SK-N-MC (cell line): ENCODE measurements around the gene WDR83.

Experiments used
- DNase-seq: peaks from one replicate; pipeline ENCODE4 v3.0.0-alpha.2; 2011; ENCODE audit warnings: low read depth, low spot score
- H3K27ac ChIP-seq: fragments of 200-600 bp; sonication (generic); 2 replicates; pipeline ENCODE4 v1.5.1; 2016; ENCODE audit warnings: mixed run types
- H3K36me3 ChIP-seq: fragments of 200-600 bp; sonication (generic); 2 replicates; pipeline ENCODE4 v1.6.1; 2017; ENCODE audit warnings: antibody characterized with exemption, low read length, mixed read lengths; ENCODE audit not compliant: insufficient read depth
- H3K4me3 ChIP-seq: fragments of 200-600 bp; sonication (generic); 2 replicates; pipeline ENCODE4 v1.5.1; 2016
- H3K9ac ChIP-seq: fragments of 200-600 bp; sonication (generic); 2 replicates; pipeline ENCODE4 v1.8.0; 2017; ENCODE audit warnings: mixed run types, mixed read lengths; ENCODE audit not compliant: insufficient read length
- H3K9me3 ChIP-seq: fragments of 200-600 bp; sonication (generic); 2 replicates; pipeline ENCODE4 v1.6.1; 2017; ENCODE audit warnings: low read depth, mild to moderate bottlenecking, antibody characterized with exemption, low read length, moderate library complexity, mixed read lengths
- EZH2 ChIP-seq: fragments of 200-600 bp; sonication (generic); IDR thresholded peaks from one replicate; pipeline ENCODE4 v1.6.1; 2017; ENCODE audit warnings: antibody characterized with exemption
- FOXP2 ChIP-seq: optimal IDR thresholded peaks from 2 replicates; pipeline ENCODE3; 2011; ENCODE audit warnings: mild to moderate bottlenecking, moderate library complexity; ENCODE audit not compliant: insufficient read depth; ENCODE audit errors: extremely low read length, control extremely low read depth
- POLR2AphosphoS5 ChIP-seq: IDR thresholded peaks from 2 replicates; pipeline ENCODE4 v1.6.1; 2012; ENCODE audit warnings: mild to moderate bottlenecking, low read depth, low read length, borderline replicate concordance

WDR83 gene

DNA sequence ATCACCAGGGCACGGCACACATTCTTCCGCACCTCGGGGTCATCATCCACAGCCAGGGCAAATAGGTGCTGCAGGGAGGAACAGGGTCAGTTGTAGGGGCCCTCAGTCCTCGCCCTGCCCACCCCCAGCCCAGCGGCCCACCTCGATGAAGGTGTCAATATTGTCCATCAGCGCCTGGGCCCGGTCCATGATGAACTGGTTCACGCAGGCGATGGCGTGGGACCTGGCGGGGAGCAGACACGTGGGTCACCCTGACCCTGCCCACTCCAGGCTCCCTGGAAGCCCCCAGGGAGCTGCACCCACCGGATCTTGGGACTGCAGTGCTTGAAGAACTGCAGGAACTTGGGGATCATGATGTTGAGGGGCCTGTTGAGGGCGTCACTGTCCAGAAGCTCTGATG, 48.5 kb downstream of the WDR83 start:
- DNase-seq, result no peak
- no peak for TF ChIP-seq FOXP2
- TF ChIP-seq EZH2, result no peak
- TF ChIP-seq POLR2AphosphoS5, result no peak
- H3K27ac ChIP-seq, result no peak overlapping the region
- peaks cover 85% of the 10 kb centered on the region for H3K36me3 ChIP-seq
- no peak overlapping the region for H3K9ac ChIP-seq
- no peak overlapping the region for H3K4me3 ChIP-seq
- no peaks in the 10 kb centered on the region for H3K9me3 ChIP-seq

- Histone ChIP-seq H3K9ac (no peak overlapping the region), H3K27ac (no peak overlapping the region), H3K9me3 (no peaks in the 10 kb centered on the region), H3K4me3 (no peak overlapping the region), H3K36me3 (peaks cover 86% of the 10 kb centered on the region)
- TF ChIP-seq EZH2 (no peak), POLR2AphosphoS5 (no peak), FOXP2 (no peak)
- DNase-seq, result no peak
Measured at GRCh38 chr19:12715929-12716328, 49.3 kb downstream of the WDR83 start.

DNA sequence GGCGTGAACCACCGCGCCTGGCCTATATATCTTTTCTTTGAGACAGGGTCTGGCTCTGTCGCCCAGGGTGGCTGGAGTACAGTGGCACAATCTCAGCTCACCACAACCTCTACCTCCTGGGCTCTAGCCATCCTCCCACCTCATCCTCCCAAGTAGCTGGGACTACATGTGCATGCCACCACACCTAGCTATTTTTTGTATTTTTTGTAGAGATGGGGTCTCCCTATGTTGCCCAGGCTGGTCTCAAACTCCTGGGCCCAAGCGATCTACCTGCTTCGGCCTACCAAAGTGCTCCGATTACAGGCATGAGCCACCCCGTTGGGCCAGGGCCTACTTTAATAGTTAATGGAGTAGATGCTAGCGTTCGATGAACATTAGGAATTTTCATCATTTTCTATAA, 53.7 kb downstream of the WDR83 start:
- H3K9ac ChIP-seq, result no peak overlapping the region
- H3K27ac ChIP-seq, result no peak overlapping the region
- no peaks in the 10 kb centered on the region for H3K9me3 ChIP-seq
- H3K4me3 ChIP-seq, result peak overlapping the region; percentile 97
- DNase-seq, result no peak
- TF ChIP-seq EZH2 (no peak), POLR2AphosphoS5 (no peak), FOXP2 (no peak)
- H3K36me3 ChIP-seq, result peaks cover 52% of the 10 kb centered on the region

GRCh38 chr19:12720851-12721655, 54.4 kb downstream of the WDR83 start:
- DNase-seq, result no peak
- peak overlapping the region; percentile 92 for H3K27ac ChIP-seq
- H3K36me3 ChIP-seq, result peaks cover 44% of the 10 kb centered on the region
- peak overlapping the region; percentile 97 for H3K4me3 ChIP-seq
- no peaks in the 10 kb centered on the region for H3K9me3 ChIP-seq
- TF ChIP-seq POLR2AphosphoS5 (no peak), FOXP2 (no peak), EZH2 (no peak)
- peak overlapping the region; percentile 100 for H3K9ac ChIP-seq

GRCh38 chr19:12721656-12722565, 55.3 kb downstream of the WDR83 start:
- Histone ChIP-seq H3K36me3 (peaks cover 35% of the 10 kb centered on the region), H3K4me3 (peak overlapping the region; percentile 97), H3K27ac (peak overlapping the region; percentile 92), H3K9me3 (no peaks in the 10 kb centered on the region), H3K9ac (peak overlapping the region; percentile 100)
- TF ChIP-seq FOXP2 (no peak), POLR2AphosphoS5 (peak; percentile 48; the same call in 1 of the 2 replicates)
- DNase-seq, result no peak

DNA sequence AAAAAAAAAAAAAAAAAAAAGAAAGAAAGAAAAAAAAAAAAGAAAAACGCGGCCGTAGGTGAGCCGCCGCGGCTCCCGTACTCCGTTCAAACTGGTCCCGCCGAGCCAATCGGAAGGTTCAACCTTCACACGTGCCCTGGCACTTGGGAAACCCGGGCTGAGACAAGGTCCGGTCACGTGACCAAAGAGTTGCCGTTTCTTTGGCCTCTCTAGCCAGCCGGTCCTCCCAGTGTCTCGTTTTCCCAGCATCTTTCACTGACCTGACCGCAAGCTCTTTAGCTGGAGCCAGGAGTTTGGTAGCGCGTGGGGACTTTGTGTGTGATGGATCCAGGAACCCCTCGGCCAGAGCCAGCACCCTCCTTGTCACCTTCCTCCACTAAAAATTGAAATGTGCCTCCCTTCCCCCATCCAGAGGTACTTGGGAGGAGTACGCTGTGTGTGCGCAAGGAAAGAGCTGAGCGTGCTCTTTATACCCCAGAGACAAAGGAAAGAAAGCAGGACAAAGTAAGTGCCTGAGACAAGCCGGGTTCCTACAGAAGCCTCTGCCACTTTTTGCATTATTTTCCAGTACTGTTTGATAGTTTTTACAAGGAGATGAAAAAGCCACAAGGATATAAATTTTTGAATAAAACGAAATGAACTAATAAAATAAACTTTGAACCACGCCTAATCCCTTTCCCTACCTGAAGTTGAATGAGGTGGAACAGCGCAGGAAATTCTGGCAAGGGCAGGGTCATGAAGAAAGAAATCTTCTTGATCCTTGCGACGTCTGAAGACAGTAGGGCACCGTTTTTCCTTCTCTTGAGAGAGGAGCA, 56.2 kb downstream of the WDR83 start:
- peak overlapping the region; percentile 92 for H3K27ac ChIP-seq
- H3K9ac ChIP-seq, result peak overlapping the region; percentile 100
- H3K36me3 ChIP-seq, result peaks cover 29% of the 10 kb centered on the region
- DNase-seq, result peak; percentile 97
- H3K4me3 ChIP-seq, result peak overlapping the region; percentile 97
- no peaks in the 10 kb centered on the region for H3K9me3 ChIP-seq
- TF ChIP-seq POLR2AphosphoS5 (peak; percentile 91), EZH2 (no peak)

- Histone ChIP-seq H3K9me3 (no peaks in the 10 kb centered on the region), H3K4me3 (peak overlapping the region; percentile 97), H3K36me3 (peaks cover 29% of the 10 kb centered on the region), H3K27ac (peak overlapping the region; percentile 92), H3K9ac (peak overlapping the region; percentile 100)
- DNase-seq, result no peak
- no peak for TF ChIP-seq POLR2AphosphoS5
- TF ChIP-seq FOXP2, result no peak
- no peak for TF ChIP-seq EZH2
Measured at GRCh38 chr19:12723381-12723640, 56.7 kb downstream of the WDR83 start.

DNA sequence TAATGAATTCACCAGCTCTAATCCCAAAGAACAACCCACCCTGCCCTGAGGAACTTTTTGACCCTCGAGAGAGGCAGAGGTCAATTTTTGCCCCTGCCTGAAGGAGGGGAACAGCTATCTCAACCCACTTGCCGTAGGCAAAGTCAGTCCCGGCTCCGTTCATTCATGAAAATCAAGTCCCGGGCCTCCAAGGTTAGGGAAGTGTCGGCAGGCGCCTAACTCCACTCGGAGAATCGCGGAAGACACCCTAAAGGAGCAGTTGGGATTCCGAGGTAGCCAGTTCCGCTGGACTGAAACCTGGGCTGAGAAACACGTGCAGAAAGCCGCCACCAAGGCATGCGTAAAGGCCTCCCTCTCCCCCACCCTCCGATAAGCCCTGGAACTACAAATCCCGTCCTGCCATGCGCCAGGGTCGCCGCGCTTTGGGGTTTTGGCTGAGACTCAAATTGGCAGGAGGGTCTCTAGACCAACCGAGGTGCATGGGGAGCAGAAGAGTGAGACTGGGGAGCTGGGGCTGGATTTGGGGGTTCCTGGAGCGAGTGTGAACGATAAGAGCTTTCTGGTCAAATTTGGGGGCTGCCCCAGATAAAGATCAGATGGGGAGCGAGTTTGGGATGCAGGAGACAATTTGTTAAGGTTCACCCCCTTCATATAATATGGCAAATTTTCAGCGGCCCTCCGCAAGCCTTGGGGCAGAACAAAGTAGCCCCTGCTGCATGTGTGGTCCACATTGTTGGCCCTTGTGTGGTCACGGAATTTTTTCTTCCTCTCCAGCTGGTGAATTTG, 57.2 kb downstream of the WDR83 start, which contains the start of gene TNPO2:
Gene TNPO2 (minus strand): TSS at position 292 of the 786 bp plus-strand sequence. CDS start 2,955 bp downstream, outside the sequence.
- peak within 1 kb of the TSS; percentile 97 for H3K4me3 ChIP-seq
- H3K36me3 ChIP-seq, result peaks cover 27% of the 10 kb centered on the region
- H3K27ac ChIP-seq, result peak within 1 kb of the TSS; percentile 92
- H3K9ac ChIP-seq, result peak within 1 kb of the TSS; percentile 100
- H3K9me3 ChIP-seq, result no peaks in the 10 kb centered on the region
- no peak for DNase-seq
- TF ChIP-seq FOXP2, result no peak
- no peak for TF ChIP-seq EZH2
- TF ChIP-seq POLR2AphosphoS5, result peak; percentile 90
